RWPE1 (cell line): Measurements from ENCODE around the gene TGFBR1.
"Not testable (repeated sequence)": the region's sequence is repeated elsewhere in the genome, so short reads cannot be mapped to it uniquely, and the experiment has no call there.

Experiments used
- CTCF ChIA-PET: fragments of 350-600 bp; sonication (Branson Sonifier 250); formaldehyde crosslinking; extraction: SDS; loops from one replicate; lab custom pipeline; 2021; lab: Yijun Ruan, JAX
- POLR2A ChIA-PET: fragments of 400-600 bp; formaldehyde crosslinking; extraction: SDS; loops from one replicate; lab custom pipeline; 2020; ENCODE audit warnings: antibody characterized with exemption; ENCODE audit not compliant: low non-redundant PET; lab: Yijun Ruan, JAX
- DNase-seq: peaks from one replicate; pipeline ENCODE4 v3.0.0; 2012; ENCODE audit warnings: low spot score
- H3K27ac ChIP-seq: fragments of 450-650 bp; 2 replicates; pipeline ENCODE4 v1.5.1; 2017
- CTCF ChIP-seq: fragments of 450-650 bp; conservative IDR thresholded peaks from 2 replicates; pipeline ENCODE4 v1.5.1; 2017; ENCODE audit warnings: low read depth, mild to moderate bottlenecking

TGFBR1 gene

GRCh38 chr9:99093492-99093791 lies 11.5 kb upstream of the TGFBR1 start:
- CTCF ChIA-PET: no interaction called here
- POLR2A ChIA-PET: no interaction called here
- no peak overlapping the region for H3K27ac ChIP-seq
- no peak for DNase-seq
- no peak for TF ChIP-seq CTCF

- ChIA-PET CTCF (interaction anchor here (0.7 kb wide), 1 partner anchor 12 kb away, joined by 4 read pairs; no protein-coding TSS in a partner anchor), POLR2A (no interaction called here)
These were observed 9.3 kb upstream of the TGFBR1 start for GRCh38 chr9:99095565-99095964.

GRCh38 chr9:99096409-99096808 lies 8.5 kb upstream of the TGFBR1 start:
- DNase-seq: no peak
- POLR2A ChIA-PET: no interaction called here
- CTCF ChIA-PET: interaction anchor here (0.7 kb wide), 2 partner anchors 11 to 44 kb away, joined by 3 to 4 read pairs; no protein-coding TSS in a partner anchor
- no peak overlapping the region for H3K27ac ChIP-seq
- TF ChIP-seq CTCF: no peak

More at GRCh38 chr9:99095565-99095964, 9.3 kb upstream of the TGFBR1 start:
- no peak overlapping the region for H3K27ac ChIP-seq
- no peak for TF ChIP-seq CTCF
- DNase-seq: no peak

GRCh38 chr9:99099806-99100585 lies 4.9 kb upstream of the TGFBR1 start:
- POLR2A ChIA-PET, DNase-seq, H3K27ac ChIP-seq: not testable (repeated sequence)
- CTCF ChIA-PET: interaction anchor here (0.6 kb wide), 1 partner anchor 721 kb away, joined by 3 read pairs; no protein-coding TSS in a partner anchor

GRCh38 chr9:99101271-99101670 lies 3.6 kb upstream of the TGFBR1 start:
- POLR2A ChIA-PET: no interaction called here

GRCh38 chr9:99101812-99102211 lies 3.1 kb upstream of the TGFBR1 start:
- TF ChIP-seq CTCF: no peak
- ChIA-PET CTCF (no interaction called here), POLR2A (no interaction called here)
- H3K27ac ChIP-seq: no peak overlapping the region
- DNase-seq: no peak

More at GRCh38 chr9:99101271-99101670, 3.6 kb upstream of the TGFBR1 start:
- no peak for DNase-seq
- CTCF ChIA-PET: no interaction called here
- H3K27ac ChIP-seq: no peak overlapping the region
- no peak for TF ChIP-seq CTCF
